Effector memory CD4-positive, alpha-beta T cell (primary cell): Measurements from ENCODE around the gene VWA8.

Experiments
- DNase-seq, 3 donors: peaks; one replicate each; pipeline ENCODE4 v3.0.0-alpha.2; 2020
- H3K27ac ChIP-seq: 2 replicates; pipeline ENCODE4 v1.7.0; 2013; ENCODE audit warnings: mild to moderate bottlenecking, low read length, moderate library complexity; ENCODE audit not compliant: insufficient read depth, poor library complexity, severe bottlenecking
- H3K27me3 ChIP-seq: replicated peaks from 2 replicates; pipeline ENCODE4 v1.7.0; 2013; ENCODE audit warnings: mild to moderate bottlenecking, low read length; ENCODE audit not compliant: insufficient read depth, control insufficient read depth, poor library complexity, severe bottlenecking
- H3K36me3 ChIP-seq: 2 replicates; pipeline ENCODE4 v1.7.0; 2013; ENCODE audit warnings: mild to moderate bottlenecking, low read length, moderate library complexity; ENCODE audit not compliant: control insufficient read depth, insufficient read depth
- H3K4me1 ChIP-seq: 2 replicates; pipeline ENCODE4 v1.7.0; 2013; ENCODE audit warnings: low read length, mild to moderate bottlenecking; ENCODE audit not compliant: control insufficient read depth, insufficient read depth, poor library complexity, severe bottlenecking
- H3K4me3 ChIP-seq: 2 replicates; pipeline ENCODE4 v1.7.0; 2013; ENCODE audit warnings: low read length, low read depth, mild to moderate bottlenecking; ENCODE audit not compliant: insufficient read depth, poor library complexity, severe bottlenecking
- H3K9me3 ChIP-seq: 2 replicates; pipeline ENCODE4 v1.7.0; 2013; ENCODE audit warnings: mild to moderate bottlenecking, low read length, moderate library complexity; ENCODE audit not compliant: control insufficient read depth

VWA8 gene

DNA sequence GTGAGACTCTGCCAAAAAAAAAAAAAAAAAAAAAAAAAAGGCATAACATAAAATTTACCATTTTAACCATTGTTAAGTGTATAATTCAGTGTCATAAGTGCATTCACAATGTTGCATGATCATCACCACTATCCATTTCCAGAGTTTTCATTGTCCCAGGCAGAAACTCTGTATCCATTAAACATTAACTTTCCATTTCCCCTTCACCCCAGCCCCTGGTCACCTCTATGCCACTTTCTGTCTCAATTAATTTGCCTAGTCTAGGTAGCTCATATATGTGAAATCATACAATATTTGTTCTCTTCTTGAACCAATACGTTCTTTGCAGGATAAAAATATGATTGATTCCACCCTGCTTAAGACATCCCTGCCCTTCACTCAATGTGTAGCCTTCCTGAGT, 31.0 kb upstream of the VWA8 start:
- Histone ChIP-seq H3K4me1 (no peaks in the 10 kb centered on the region), H3K36me3 (no peaks in the 10 kb centered on the region), H3K9me3 (no peaks in the 10 kb centered on the region), H3K4me3 (no peak overlapping the region), H3K27ac (no peak overlapping the region), H3K27me3 (no peaks in the 10 kb centered on the region)
- DNase-seq = no peak

DNA sequence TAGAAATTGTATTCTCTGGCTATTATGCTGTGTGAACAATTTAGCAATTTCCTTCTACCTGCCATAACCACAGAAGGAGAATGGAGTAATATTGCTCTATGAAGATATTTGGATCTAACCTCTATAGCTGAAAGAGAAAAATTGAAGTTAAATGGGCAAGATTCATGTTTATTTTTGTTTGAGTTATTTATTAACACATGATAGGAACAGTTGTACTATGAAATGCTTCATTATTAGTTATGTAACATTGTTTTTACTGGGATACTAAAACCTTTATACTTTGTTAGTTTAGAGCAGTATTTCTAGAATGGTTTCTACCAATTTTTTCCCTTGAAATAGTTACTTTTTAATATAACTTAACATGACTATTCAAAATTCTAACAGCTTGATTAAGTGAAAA, 27.3 kb upstream of the VWA8 start:
- no peaks in the 10 kb centered on the region for H3K36me3 ChIP-seq
- no peaks in the 10 kb centered on the region for H3K4me1 ChIP-seq
- DNase-seq = no peak
- H3K4me3 ChIP-seq = no peak overlapping the region
- no peaks in the 10 kb centered on the region for H3K9me3 ChIP-seq
- no peaks in the 10 kb centered on the region for H3K27me3 ChIP-seq
- H3K27ac ChIP-seq = no peak overlapping the region

DNA sequence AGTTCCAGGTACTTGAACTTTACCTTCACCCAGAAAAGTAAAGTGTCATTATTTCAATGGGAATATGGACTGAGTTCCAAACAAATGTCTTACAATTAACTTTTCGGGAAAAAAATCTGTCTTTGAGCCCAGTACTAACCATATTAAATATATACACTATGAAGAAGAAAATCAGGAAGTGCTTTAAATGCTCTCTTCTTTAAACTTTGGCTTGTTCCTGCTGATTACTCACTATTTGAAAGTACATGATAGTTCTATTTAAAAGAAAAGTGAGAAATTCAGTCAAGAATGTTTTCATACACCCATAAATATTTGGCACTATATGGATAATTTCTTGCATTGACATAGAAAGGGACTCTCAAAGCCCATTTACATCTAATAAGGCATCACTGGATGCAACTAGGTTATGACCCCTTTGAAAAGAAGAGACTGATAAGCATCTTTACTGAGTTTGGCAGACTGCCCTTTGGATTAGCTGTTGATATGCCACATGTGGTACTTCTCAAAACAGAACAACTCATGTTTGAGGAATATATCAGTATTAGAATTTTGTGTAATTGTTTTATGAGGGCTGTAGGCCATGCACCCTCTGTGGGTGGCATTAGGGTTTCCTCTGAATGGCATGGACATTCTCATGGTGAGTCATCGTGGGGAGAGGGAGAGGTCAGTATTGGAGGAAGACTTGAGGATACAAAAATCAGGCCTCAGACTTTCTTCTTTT, 25.0 kb upstream of the VWA8 start:
- no peak for DNase-seq
- Histone ChIP-seq H3K4me1 (no peaks in the 10 kb centered on the region), H3K27me3 (no peaks in the 10 kb centered on the region), H3K9me3 (no peaks in the 10 kb centered on the region), H3K27ac (no peak overlapping the region), H3K36me3 (no peaks in the 10 kb centered on the region), H3K4me3 (no peak overlapping the region)

DNA sequence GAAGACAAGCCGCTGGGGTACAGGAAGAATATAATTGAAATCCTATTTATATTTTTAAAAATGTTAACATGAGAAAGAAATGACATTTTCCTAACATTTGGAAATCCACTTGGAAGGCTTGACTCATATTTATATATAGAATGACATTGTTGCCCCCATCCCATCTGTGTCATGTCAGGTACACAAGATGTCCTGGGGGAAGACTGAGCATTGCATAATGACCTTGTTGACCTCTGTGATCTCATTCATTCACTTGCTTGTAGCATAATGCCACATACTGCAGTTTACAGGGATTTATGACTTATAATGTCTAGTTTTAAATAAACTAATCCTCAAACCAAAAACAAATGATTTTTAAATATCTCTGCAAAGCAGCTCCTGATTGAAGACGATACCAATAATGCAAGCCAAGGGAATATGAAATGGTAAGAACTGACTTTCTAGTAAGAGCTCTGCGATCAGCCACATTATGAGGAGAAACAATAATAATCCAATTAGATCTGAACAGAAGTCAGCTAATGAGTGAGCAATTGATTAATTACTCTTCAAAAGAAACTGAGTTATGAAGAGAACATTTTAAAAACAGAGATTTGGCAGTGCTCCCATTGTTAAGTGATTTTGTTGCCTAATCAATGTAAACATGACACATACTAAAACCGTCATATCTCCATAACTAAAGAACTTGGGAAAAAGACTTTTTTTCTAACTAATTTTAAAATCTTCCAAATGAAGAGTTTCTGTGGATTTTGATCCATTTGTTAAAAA, 21.2 kb upstream of the VWA8 start:
- Histone ChIP-seq H3K27me3 (no peaks in the 10 kb centered on the region), H3K9me3 (no peaks in the 10 kb centered on the region), H3K4me3 (no peak overlapping the region), H3K4me1 (no peaks in the 10 kb centered on the region), H3K27ac (no peak overlapping the region), H3K36me3 (no peaks in the 10 kb centered on the region)
- DNase-seq = no peak

DNA sequence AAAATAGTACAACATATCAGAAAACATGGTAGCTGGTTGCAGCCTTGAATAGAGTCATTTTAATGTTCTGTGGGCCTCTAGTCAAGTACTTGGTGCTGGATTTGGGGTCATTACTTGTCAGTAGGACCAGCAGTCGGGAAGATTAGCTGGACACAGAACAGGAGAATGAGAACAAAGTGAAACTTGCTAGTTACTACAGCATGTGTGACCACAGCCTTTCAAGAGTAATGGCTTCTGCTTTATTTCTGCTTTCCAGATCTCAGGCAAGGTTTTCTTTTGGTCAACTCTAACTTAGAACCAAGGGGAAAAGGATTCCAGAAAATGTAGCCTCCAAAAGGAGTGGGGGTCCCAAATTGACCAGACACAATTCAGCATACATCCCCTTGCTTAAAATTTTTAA, 17.1 kb upstream of the VWA8 start:
- H3K4me3 ChIP-seq = no peak overlapping the region
- DNase-seq = no peak

DNA sequence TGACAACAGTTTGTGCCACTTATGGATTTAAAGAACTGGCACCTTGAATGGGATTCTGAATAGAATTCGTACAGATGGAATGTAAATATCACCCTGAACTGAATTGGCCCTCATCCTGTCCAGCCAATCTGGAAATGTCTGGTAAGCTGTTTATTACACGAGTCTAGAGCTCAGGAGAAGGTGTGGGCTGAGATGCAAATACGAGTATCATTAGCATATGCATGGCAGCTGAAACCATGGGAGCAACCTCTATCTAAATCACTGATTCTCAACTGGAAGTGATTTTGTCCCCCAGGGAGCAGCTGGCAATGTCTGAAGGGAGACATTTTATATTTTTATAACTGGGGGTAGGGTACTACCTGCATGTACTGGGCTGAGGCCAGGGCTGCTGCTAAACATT, 15.6 kb upstream of the VWA8 start:
- Histone ChIP-seq H3K9me3 (no peaks in the 10 kb centered on the region), H3K4me1 (no peaks in the 10 kb centered on the region), H3K27me3 (no peaks in the 10 kb centered on the region), H3K4me3 (no peak overlapping the region), H3K36me3 (no peaks in the 10 kb centered on the region), H3K27ac (no peak overlapping the region)
- no peak for DNase-seq

More for the DNA sequence above, 17.1 kb upstream of the VWA8 start:
- H3K9me3 ChIP-seq = no peaks in the 10 kb centered on the region
- no peak overlapping the region for H3K27ac ChIP-seq
- no peaks in the 10 kb centered on the region for H3K27me3 ChIP-seq
- H3K36me3 ChIP-seq = no peaks in the 10 kb centered on the region
- no peaks in the 10 kb centered on the region for H3K4me1 ChIP-seq

DNA sequence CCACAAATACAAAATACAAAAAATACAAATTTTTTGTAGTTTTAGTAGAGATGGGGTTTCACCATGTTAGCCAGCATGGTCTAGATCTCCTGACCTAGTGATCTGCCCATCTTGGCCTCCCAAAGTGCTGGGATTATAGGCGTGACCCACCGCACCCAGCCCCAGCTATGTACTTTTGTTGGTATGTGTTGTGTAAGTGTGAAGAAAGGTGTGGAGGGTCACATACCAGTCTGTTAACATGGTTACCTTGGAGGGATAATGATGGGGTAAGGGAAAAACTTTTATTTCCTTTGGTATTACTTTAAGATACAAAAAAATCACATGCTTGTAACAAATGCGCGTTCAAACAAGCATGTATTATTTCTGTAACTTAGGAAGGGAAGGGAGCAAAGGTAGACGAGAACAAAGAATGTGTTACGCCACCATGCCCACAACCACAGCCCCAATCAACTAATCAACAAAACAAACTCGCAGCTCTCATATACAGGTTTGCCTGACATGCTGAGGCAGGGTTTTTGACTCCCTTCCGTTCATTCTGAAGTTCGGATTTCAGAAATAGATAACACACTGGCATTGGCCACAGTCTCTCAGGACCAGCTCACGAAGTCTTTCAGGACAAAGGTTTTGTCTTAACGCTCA, 13.5 kb upstream of the VWA8 start:
- Histone ChIP-seq H3K27ac (no peak overlapping the region), H3K4me1 (no peaks in the 10 kb centered on the region), H3K9me3 (no peaks in the 10 kb centered on the region), H3K4me3 (no peak overlapping the region), H3K27me3 (no peaks in the 10 kb centered on the region), H3K36me3 (no peaks in the 10 kb centered on the region)
- DNase-seq = peak in 1 of 3 donors; percentile 20

DNA sequence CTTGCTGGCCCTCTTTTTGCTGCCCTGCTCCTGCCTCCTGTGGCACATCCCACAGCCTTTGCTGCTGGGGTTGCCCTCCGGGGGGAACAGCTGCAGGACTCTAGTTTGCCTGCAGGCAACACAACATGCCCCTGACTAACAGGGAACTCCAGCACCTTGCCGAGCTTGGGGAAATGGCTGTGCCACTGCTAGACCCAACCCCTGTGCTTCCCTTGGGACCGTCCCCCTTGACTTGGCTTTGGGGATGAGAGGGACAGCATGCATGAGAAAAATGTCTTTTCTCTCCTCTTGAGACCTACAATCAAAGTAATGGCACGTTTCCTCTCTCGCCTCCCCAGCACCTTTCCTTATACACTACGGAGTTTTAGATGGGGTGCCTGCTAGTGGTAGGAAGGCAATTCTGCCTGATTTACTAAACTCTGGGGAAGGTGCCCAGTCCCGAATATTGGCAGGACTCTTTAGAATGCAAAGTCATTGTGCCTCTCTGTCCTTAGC, 12.4 kb upstream of the VWA8 start:
- no peaks in the 10 kb centered on the region for H3K4me1 ChIP-seq
- no peaks in the 10 kb centered on the region for H3K9me3 ChIP-seq
- no peak overlapping the region for H3K4me3 ChIP-seq
- H3K27ac ChIP-seq = no peak overlapping the region
- DNase-seq = no peak
- no peaks in the 10 kb centered on the region for H3K27me3 ChIP-seq
- H3K36me3 ChIP-seq = no peaks in the 10 kb centered on the region

DNA sequence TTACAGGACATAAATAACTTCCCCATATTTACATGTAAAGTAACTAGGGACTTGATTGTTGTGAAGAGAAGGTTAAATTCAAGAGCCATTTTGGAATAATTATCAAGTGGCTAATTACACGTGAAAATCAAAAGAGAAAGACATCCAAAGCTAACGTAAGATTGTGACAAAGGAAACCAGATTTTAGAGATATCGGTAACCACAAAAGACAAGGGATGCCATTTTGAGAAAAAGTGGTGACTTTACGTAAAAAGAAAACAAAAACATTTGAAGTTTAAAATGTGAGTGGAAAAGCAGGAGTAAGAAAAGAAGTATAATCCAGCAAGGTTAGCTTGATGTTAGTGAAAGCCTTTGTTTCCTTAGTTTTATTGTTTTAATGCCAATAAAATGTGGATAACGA, 10.9 kb upstream of the VWA8 start:
- Histone ChIP-seq H3K4me1 (no peaks in the 10 kb centered on the region), H3K4me3 (no peak overlapping the region)
- DNase-seq = no peak

DNA sequence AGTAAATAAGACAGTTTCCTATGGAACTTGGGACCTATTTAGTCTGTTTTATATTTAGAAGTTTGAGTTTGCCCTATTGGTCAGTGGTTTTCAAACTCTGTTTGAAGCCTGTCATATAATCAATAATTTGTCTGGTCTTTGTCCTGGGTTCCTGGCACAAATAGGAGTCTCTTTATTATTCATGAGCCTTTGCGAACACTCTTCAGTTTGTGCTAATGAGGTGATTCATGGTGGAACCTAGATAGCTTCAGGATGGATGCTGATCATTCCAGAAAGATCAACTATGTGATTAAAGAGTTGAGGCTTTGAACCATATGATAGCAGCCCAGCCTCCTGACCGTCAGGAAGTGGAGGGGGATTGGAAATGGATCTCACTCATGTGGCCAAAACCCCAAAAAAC, 10.0 kb upstream of the VWA8 start:
- DNase-seq = no peak
- Histone ChIP-seq H3K9me3 (no peaks in the 10 kb centered on the region), H3K27ac (no peak overlapping the region), H3K4me1 (no peaks in the 10 kb centered on the region), H3K36me3 (no peaks in the 10 kb centered on the region), H3K4me3 (no peak overlapping the region), H3K27me3 (no peaks in the 10 kb centered on the region)

More for the DNA sequence above, 10.9 kb upstream of the VWA8 start:
- Histone ChIP-seq H3K9me3 (no peaks in the 10 kb centered on the region), H3K27ac (no peak overlapping the region), H3K27me3 (no peaks in the 10 kb centered on the region), H3K36me3 (no peaks in the 10 kb centered on the region)
